Upper lobe of right lung (tissue), 1 donor: ENCODE measurements around the gene ACTG2. TPM values are rescaled to one million over a fixed set of nuclear protein-coding genes. Genes with fewer than 3 reads are reported as not detected.

ENCODE experiments used
- ATAC-seq: fragments of 200-7000 bp; cut with Tn5 transposase; one replicate; pipeline ENCODE4 v1.9.1; 2020; ENCODE audit warnings: mild to moderate bottlenecking, moderate library complexity
- DNase-seq: peaks from one replicate; pipeline ENCODE4 v3.0.0-alpha.2; 2020
- H3K27ac ChIP-seq: fragments of 200-600 bp; one replicate; pipeline ENCODE4 v1.8.0; 2022
- H3K27me3 ChIP-seq: fragments of 200-600 bp; one replicate; pipeline ENCODE4 v1.8.0; 2022; ENCODE audit warnings: mild to moderate bottlenecking
- H3K36me3 ChIP-seq: fragments of 200-600 bp; one replicate; pipeline ENCODE4 v1.8.0; 2022
- H3K4me1 ChIP-seq: fragments of 200-600 bp; one replicate; pipeline ENCODE4 v1.8.0; 2022
- H3K4me3 ChIP-seq: fragments of 200-600 bp; one replicate; pipeline ENCODE4 v1.8.0; 2022; ENCODE audit warnings: mild to moderate bottlenecking
- H3K9me3 ChIP-seq: fragments of 200-600 bp; one replicate; pipeline ENCODE4 v1.8.0; 2022
- CTCF ChIP-seq: fragments of 200-600 bp; IDR thresholded peaks from one replicate; pipeline ENCODE4 v1.8.0; 2022; ENCODE audit warnings: antibody characterized with exemption
- intact Hi-C: fragments of 100-400 bp; cut with DNase I; formaldehyde crosslinking; loops from one replicate; pipeline ENCODE4 v1.11.0; 2022
- long read RNA-seq: library from polyadenylated mRNA; unstranded; transcript quantifications from one replicate; pipeline ENCODE4 v2.0.0, GENCODE V29; 2021
- total RNA-seq: library from RNA; stranded (reverse); fragmentation: NEBNext Ultra II Directional; extraction: Animal tissue kit (Norgen Biotek cat#: 25700); gene quantifications from one replicate; pipeline ENCODE4 v1.2.1, GENCODE V29; 2021
- donor health status: DM: no; HTN: yes; CAD: no; lungs with severe emphysema.

Gene ACTG2
- 37.9 TPM for total RNA-seq
- long read RNA-seq, transcript ACTG2-201 (9 exons, 1,530 nt), result major isoform, 26 of 30 reads
- long read RNA-seq, partial matches to known transcripts, result 3 of 30 reads
- long read RNA-seq, other reads (novel, unspliced or antisense), result 1 of 30 reads

- Histone ChIP-seq H3K9me3 (no peaks in the 10 kb centered on the region), H3K27ac (peak within 1 kb of the TSS; percentile 24), H3K4me1 (peaks cover 10% of the 10 kb centered on the region), H3K36me3 (no peaks in the 10 kb centered on the region), H3K4me3 (peak within 1 kb of the TSS; percentile 25), H3K27me3 (no peaks in the 10 kb centered on the region)
- ATAC-seq (no peak), DNase-seq (no peak)
- intact Hi-C loops, result no loop called here
- TF ChIP-seq CTCF, result no peak
Measured at GRCh38 chr2:73892631-73893329, at the start of gene ACTG2. TSS of gene ACTG2 (plus strand) at chr2:73893008. CDS start at chr2:73901312, 8,304 bp downstream.

GRCh38 chr2:73844087-73844486, 48.7 kb upstream of the ACTG2 start:
- no peak for TF ChIP-seq CTCF
- Histone ChIP-seq H3K36me3 (peaks cover 60% of the 10 kb centered on the region), H3K4me3 (no peak overlapping the region), H3K27ac (no peak overlapping the region), H3K27me3 (no peaks in the 10 kb centered on the region), H3K4me1 (no peaks in the 10 kb centered on the region), H3K9me3 (no peaks in the 10 kb centered on the region)
- no peak for DNase-seq
- intact Hi-C loops, result no loop called here
- ATAC-seq, result no peak

- intact Hi-C loops, result no loop called here
- no peak for DNase-seq
- Histone ChIP-seq H3K4me3 (no peak overlapping the region), H3K9me3 (no peaks in the 10 kb centered on the region), H3K36me3 (peaks cover 98% of the 10 kb centered on the region), H3K27ac (no peak overlapping the region), H3K4me1 (no peaks in the 10 kb centered on the region), H3K27me3 (no peaks in the 10 kb centered on the region)
- ATAC-seq, result no peak
- TF ChIP-seq CTCF, result no peak
Measured at GRCh38 chr2:73850009-73850408, 42.8 kb upstream of the ACTG2 start.

GRCh38 chr2:73851274-73851673, 41.5 kb upstream of the ACTG2 start:
- peaks cover 98% of the 10 kb centered on the region for H3K36me3 ChIP-seq
- H3K9me3 ChIP-seq, result no peaks in the 10 kb centered on the region
- ATAC-seq (peak; percentile 14), DNase-seq (no peak)
- no peak for TF ChIP-seq CTCF
- H3K27me3 ChIP-seq, result no peaks in the 10 kb centered on the region
- H3K4me3 ChIP-seq, result no peak overlapping the region
- intact Hi-C loops, result no loop called here
- H3K4me1 ChIP-seq, result no peaks in the 10 kb centered on the region
- no peak overlapping the region for H3K27ac ChIP-seq

- Histone ChIP-seq H3K27me3 (no peaks in the 10 kb centered on the region), H3K36me3 (peaks cover 97% of the 10 kb centered on the region), H3K4me1 (no peaks in the 10 kb centered on the region), H3K9me3 (no peaks in the 10 kb centered on the region), H3K4me3 (no peak overlapping the region), H3K27ac (no peak overlapping the region)
- intact Hi-C loops, result no loop called here
- no peak for TF ChIP-seq CTCF
- no peak for ATAC-seq
- no peak for DNase-seq
Measured at GRCh38 chr2:73852020-73852419, 40.8 kb upstream of the ACTG2 start.
